Measurements from ENCODE around the gene ZDHHC5. TPM values are rescaled to one million over a fixed set of nuclear protein-coding genes. Genes with fewer than 3 reads are reported as not detected.

Gene ZDHHC5
- total and polyA plus RNA-seq, 2 of the 13 experiments (the other 11 are each of a cell fraction or from before 2014, with no cell fraction given): 26.6 to 34.0 TPM

GRCh38 chr11:57741132-57742086 is 73.5 kb downstream of the ZDHHC5 start, which contains the start of gene SELENOH (continued):
- TF ChIP-seq ZBED4 (CRISPR knock-in tag; IDR thresholded peaks at IDR 0.05; ENCODE audit: borderline replicate concordance) (no peak), NR1H2 (CRISPR knock-in tag; IDR thresholded peaks at IDR 0.05; ENCODE audit: borderline replicate concordance, low read depth) (no peak), NFATC3 (CRISPR knock-in tag; IDR thresholded peaks at IDR 0.05) (no peak), ZMYM2 (CRISPR knock-in tag; IDR thresholded peaks at IDR 0.05) (no peak), ASH2L (IDR thresholded peaks at IDR 0.05; ENCODE audit: insufficient read length, low read depth, low read length) (peak; percentile 86), ZGPAT (CRISPR knock-in tag; IDR thresholded peaks at IDR 0.05) (peak; percentile 80), ZBTB37 (CRISPR knock-in tag; IDR thresholded peaks at IDR 0.05) (no peak), MYNN (CRISPR knock-in tag; IDR thresholded peaks at IDR 0.05; ENCODE audit: low read depth) (no peak), ZNF558 (CRISPR knock-in tag; IDR thresholded peaks at IDR 0.05; ENCODE audit: borderline replicate concordance) (peak; percentile 76; the same call in 1 of the 2 replicates), BCL6 (CRISPR knock-in tag; IDR thresholded peaks at IDR 0.05) (peak; percentile 50), ZNF678 (CRISPR knock-in tag; IDR thresholded peaks at IDR 0.05) (no peak), RBM22 (optimal IDR thresholded peaks at IDR 0.05; ENCODE audit: low read length) (peak; percentile 95), ZNF3 (CRISPR knock-in tag; IDR thresholded peaks at IDR 0.05) (no peak), SCMH1 (CRISPR knock-in tag; IDR thresholded peaks at IDR 0.05; ENCODE audit: borderline replicate concordance) (no peak), ZBTB10 (CRISPR knock-in tag; IDR thresholded peaks at IDR 0.05; ENCODE audit: borderline replicate concordance) (no peak), ZSCAN30 (CRISPR knock-in tag; IDR thresholded peaks at IDR 0.05) (peak; percentile 89), ZNF660 (CRISPR knock-in tag; IDR thresholded peaks at IDR 0.05; ENCODE audit: borderline replicate concordance, low read depth) (no peak), ZNF350 (CRISPR knock-in tag; IDR thresholded peaks at IDR 0.05; ENCODE audit: borderline replicate concordance, low read depth) (peak; percentile 80), ATF7-NPFF (CRISPR knock-in tag; IDR thresholded peaks at IDR 0.05; ENCODE audit: low read depth) (no peak)
